Testis (tissue), 3 donors: ENCODE data around the gene EPHB1. TPM values are rescaled to one million over a fixed set of nuclear protein-coding genes. Genes with fewer than 3 reads are reported as not detected.

Source experiments
- DNase-seq: peaks from one replicate; pipeline ENCODE4 v3.0.0-alpha.2; 2019
- H3K27ac ChIP-seq, 2 donors: fragments of 200-600 bp; sonication (generic); one replicate each; pipeline ENCODE4 v1.5.1; 2019
- H3K27me3 ChIP-seq: fragments of 200-600 bp; sonication (generic); one replicate; pipeline ENCODE4 v1.5.1; 2019
- H3K36me3 ChIP-seq: fragments of 200-600 bp; sonication (generic); one replicate; pipeline ENCODE4 v1.5.1; 2017; ENCODE audit warnings: low read depth; ENCODE audit errors: missing control alignments
- H3K4me1 ChIP-seq: fragments of 200-600 bp; sonication (generic); one replicate; pipeline ENCODE4 v1.5.1; 2019
- H3K4me3 ChIP-seq, 2 donors: fragments of 200-600 bp; sonication (generic); one replicate each; pipeline ENCODE4 v1.5.1; 2017 to 2019
- H3K9me3 ChIP-seq: fragments of 200-600 bp; sonication (generic); one replicate; pipeline ENCODE4 v1.5.1; 2017
- POLR2A ChIP-seq: fragments of 450-650 bp; IDR thresholded peaks from one replicate; pipeline ENCODE4 v1.6.1; 2017; ENCODE audit warnings: antibody characterized with exemption, mild to moderate bottlenecking, moderate library complexity
- WGBS, 2 donors: methylation state at CpG; one replicate each; pipeline ENCODE4 v1.1.5; 2018; 5-methylcytosine and 5-hydroxymethylcytosine counted together
- intact Hi-C: fragments of 100-400 bp; cut with DNase I; formaldehyde crosslinking; loops from one replicate; pipeline ENCODE4 v1.15.1; 2023; ENCODE audit warnings: low total_unique reads
- polyA plus RNA-seq: library from polyadenylated mRNA; stranded (reverse); fragments of 350-450 nt; fragmentation: Illumina TruSeq; extraction: RNeasy Lipid Tissue Mini Kit (QIAGEN cat#74804); gene quantifications from one replicate; pipeline ENCODE4 v1.2.3, GENCODE V29; 2014; ENCODE audit warnings: low read depth, low replicate concordance; ENCODE audit not compliant: insufficient read depth
- total RNA-seq, 2 donors: library from RNA; depleted of rRNA; stranded (reverse); fragments of >200 nt; gene quantifications; one replicate each; pipeline ENCODE4 v1.2.3, GENCODE V29; 2016
- TF ChIP-seq, protein P1 (sequence below), 3 experiments: fragments of 450-650 bp in 2 of 3; fragments of 200-600 bp in 1 of 3; sonication (generic) in 1 of 3; IDR thresholded peaks; one replicate each; pipeline ENCODE4 v1.5.1; 2016 to 2019; ENCODE audit warnings: antibody characterized with exemption in 3 of 3, mild to moderate bottlenecking in 2 of 3, moderate library complexity in 1 of 3

Gene EPHB1
- total and polyA plus RNA-seq, 3 donors from 2014 or later = 20.8 to 37.1 (median 31.3) TPM

DNA sequence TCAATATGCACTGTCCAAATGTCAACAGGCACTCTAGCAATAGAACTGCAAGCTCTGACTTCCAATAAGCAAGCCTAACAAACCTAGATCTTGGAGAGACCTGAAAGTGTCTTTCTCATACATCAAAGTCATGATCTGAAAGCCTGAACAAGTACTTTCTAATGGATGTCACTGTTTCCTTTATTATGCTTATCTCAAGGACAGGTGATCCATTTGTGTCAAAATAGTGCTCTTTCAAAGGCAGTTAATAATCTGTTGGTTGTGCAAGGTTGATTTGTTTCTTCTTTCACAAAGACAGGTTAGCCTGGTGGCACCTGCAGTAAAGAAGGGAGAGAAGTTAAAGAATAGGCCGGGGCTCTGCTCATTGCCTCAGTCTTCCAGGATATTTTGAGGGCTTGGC lies 146.8 kb downstream of the EPHB1 start:
- DNase-seq = no peak
- intact Hi-C loops = no loop called here
- H3K4me1 ChIP-seq = no peaks in the 10 kb centered on the region
- WGBS, 2 donors = 84 to 87% methylated on average over 1 of the region's 1 CpG
- H3K27me3 ChIP-seq = no peaks in the 10 kb centered on the region
- TF ChIP-seq, protein P1, sequence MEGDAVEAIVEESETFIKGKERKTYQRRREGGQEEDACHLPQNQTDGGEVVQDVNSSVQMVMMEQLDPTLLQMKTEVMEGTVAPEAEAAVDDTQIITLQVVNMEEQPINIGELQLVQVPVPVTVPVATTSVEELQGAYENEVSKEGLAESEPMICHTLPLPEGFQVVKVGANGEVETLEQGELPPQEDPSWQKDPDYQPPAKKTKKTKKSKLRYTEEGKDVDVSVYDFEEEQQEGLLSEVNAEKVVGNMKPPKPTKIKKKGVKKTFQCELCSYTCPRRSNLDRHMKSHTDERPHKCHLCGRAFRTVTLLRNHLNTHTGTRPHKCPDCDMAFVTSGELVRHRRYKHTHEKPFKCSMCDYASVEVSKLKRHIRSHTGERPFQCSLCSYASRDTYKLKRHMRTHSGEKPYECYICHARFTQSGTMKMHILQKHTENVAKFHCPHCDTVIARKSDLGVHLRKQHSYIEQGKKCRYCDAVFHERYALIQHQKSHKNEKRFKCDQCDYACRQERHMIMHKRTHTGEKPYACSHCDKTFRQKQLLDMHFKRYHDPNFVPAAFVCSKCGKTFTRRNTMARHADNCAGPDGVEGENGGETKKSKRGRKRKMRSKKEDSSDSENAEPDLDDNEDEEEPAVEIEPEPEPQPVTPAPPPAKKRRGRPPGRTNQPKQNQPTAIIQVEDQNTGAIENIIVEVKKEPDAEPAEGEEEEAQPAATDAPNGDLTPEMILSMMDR (IDR thresholded peaks at IDR 0.05) = no peak
- no peak for TF ChIP-seq POLR2A
- H3K4me3 ChIP-seq = no peak overlapping the region
- no peaks in the 10 kb centered on the region for H3K36me3 ChIP-seq
- H3K9me3 ChIP-seq = no peaks in the 10 kb centered on the region
- no peak overlapping the region for H3K27ac ChIP-seq

DNA sequence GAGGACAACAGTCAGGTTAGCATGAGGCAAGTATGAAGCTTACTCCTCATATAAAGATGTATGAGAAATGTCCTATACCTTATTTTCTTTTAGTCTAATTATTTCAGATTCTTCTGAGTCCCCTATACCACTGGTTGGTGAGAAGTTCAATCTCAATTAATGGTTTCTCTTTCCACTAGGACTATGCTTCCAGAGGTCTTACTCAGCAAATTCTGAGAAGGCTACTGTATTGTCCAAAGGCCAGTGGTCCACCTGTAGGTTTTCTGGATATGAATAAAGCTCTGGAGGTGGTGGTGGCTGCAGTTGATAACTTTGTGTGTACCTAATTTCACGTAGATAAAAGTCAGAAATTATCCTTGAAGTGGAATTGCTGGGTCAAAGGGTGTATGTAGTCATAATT lies 149.4 kb downstream of the EPHB1 start:
- 78 to 79% methylated on average over 1 of the region's 1 CpG for WGBS, 2 donors
- Histone ChIP-seq H3K4me3 (no peak overlapping the region), H3K27me3 (no peaks in the 10 kb centered on the region), H3K27ac (no peak overlapping the region), H3K36me3 (no peaks in the 10 kb centered on the region), H3K9me3 (no peaks in the 10 kb centered on the region), H3K4me1 (no peaks in the 10 kb centered on the region)
- DNase-seq = no peak
- intact Hi-C loops = no loop called here
- TF ChIP-seq, protein P1 (IDR thresholded peaks at IDR 0.05) = no peak
- TF ChIP-seq POLR2A = no peak

DNA sequence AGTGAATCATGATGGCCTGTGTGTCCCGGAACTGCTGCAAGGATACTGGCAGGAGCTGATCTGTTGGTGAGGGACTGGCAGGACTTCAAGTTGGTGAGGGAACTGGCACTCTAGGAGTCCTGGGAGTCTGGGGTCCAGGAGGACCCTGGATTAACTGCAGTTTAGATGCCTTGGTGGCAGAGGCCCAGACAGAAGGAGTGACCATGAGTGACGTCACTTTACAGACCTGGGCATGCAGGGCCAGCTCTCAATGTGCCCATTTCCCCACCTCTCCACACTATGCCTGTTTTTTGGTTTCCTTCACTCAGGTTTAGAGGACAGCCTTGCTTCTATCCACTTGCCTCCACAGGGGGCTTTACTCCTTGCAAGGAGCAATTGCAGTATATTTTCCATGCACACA lies 154.1 kb downstream of the EPHB1 start:
- intact Hi-C loops = no loop called here
- TF ChIP-seq, protein P1 (IDR thresholded peaks at IDR 0.05) = no peak
- no peak for TF ChIP-seq POLR2A
- 91 to 93% methylated on average over 2 of the region's 2 CpGs for WGBS, 2 donors

DNA sequence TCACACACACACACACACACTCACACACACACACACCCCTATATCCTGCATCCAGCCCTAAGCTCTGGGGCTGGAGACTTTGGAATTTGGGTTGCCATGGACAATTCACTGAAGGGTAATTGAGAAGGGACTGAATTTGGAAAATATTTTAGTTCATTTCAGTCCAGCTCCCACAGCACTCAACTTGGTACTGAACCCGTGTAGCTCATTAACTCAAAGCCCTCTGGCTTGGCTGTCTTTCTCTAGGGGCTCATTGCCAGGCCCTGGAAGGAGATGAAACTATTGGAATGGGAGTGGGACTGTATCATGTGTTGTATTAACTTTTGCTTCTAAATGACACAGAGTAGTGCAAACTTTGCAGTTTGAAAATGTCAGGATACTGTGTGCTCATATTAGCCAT lies 157.3 kb downstream of the EPHB1 start:
- TF ChIP-seq POLR2A = no peak
- TF ChIP-seq, protein P1 (IDR thresholded peaks at IDR 0.05) = no peak
- no peaks in the 10 kb centered on the region for H3K9me3 ChIP-seq
- no peak overlapping the region for H3K4me3 ChIP-seq
- intact Hi-C loops = no loop called here
- H3K27ac ChIP-seq = no peak overlapping the region
- 48 to 69% methylated on average over 1 of the region's 1 CpG for WGBS, 2 donors
- no peak for DNase-seq
- no peaks in the 10 kb centered on the region for H3K4me1 ChIP-seq
- H3K27me3 ChIP-seq = no peaks in the 10 kb centered on the region
- H3K36me3 ChIP-seq = no peaks in the 10 kb centered on the region

More for the DNA sequence above, 154.1 kb downstream of the EPHB1 start:
- H3K27ac ChIP-seq = no peak overlapping the region
- DNase-seq = no peak
- H3K36me3 ChIP-seq = no peaks in the 10 kb centered on the region
- no peaks in the 10 kb centered on the region for H3K27me3 ChIP-seq
- H3K4me1 ChIP-seq = no peaks in the 10 kb centered on the region
- H3K9me3 ChIP-seq = no peaks in the 10 kb centered on the region
- no peak overlapping the region for H3K4me3 ChIP-seq

DNA sequence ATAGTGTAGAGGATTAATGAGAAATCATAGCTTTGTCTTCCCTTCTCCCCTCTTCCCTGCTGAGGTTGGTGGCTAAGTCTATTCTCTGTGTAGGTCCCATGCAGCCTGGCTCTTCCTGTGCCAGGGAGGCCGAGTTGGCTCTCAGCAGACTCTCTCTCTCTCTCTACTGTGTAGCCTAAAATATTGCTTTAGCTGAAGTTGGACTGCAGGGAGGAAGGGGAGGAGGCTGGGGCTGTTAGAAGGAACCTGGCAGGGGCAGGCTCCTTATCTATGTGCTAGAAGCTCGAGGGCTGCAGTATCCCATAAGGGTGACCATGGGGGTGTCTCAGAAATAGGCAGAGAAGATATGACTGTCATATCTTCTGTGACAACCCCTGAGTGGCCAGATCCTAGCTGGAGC lies 160.8 kb downstream of the EPHB1 start:
- no peak for TF ChIP-seq POLR2A
- TF ChIP-seq, protein P1 (IDR thresholded peaks at IDR 0.05) = no peak
- Histone ChIP-seq H3K4me1 (no peaks in the 10 kb centered on the region), H3K27ac (no peak overlapping the region), H3K9me3 (no peaks in the 10 kb centered on the region), H3K4me3 (no peak overlapping the region), H3K36me3 (no peaks in the 10 kb centered on the region), H3K27me3 (no peaks in the 10 kb centered on the region)
- intact Hi-C loops = no loop called here
- 49 to 68% methylated on average over 2 of the region's 2 CpGs for WGBS, 2 donors
- DNase-seq = no peak
